Effector memory CD8-positive, alpha-beta T cell (primary cell): ENCODE data around the gene HS6ST3.

ENCODE experiments used
- ATAC-seq: fragments of 150-1000 bp; cut with Tn5 transposase; replicated peaks from 2 replicates; pipeline ENCODE4 v1.10.0; 2021; ENCODE audit warnings: mild to moderate bottlenecking, moderate library complexity
- DNase-seq, 3 experiments: peaks; one replicate each; pipeline ENCODE4 v3.0.0; 2021
- H3K27ac Mint-ChIP-seq, 2 donors: one replicate each; pipeline ENCODE4 v1.8.0; 2022; ENCODE audit warnings: mild to moderate bottlenecking in 2 of 2, mixed read lengths in 2 of 2, moderate library complexity in 2 of 2
- H3K27me3 Mint-ChIP-seq, 2 donors: one replicate each; pipeline ENCODE4 v1.8.0; 2022; ENCODE audit warnings: mixed read lengths in 2 of 2
- H3K36me3 Mint-ChIP-seq: one replicate; pipeline ENCODE4 v1.8.0; 2022; ENCODE audit warnings: mild to moderate bottlenecking, moderate library complexity, mixed read lengths; ENCODE audit not compliant: insufficient read depth
- H3K4me1 Mint-ChIP-seq, 2 donors: one replicate each; pipeline ENCODE4 v1.8.0; 2022; ENCODE audit warnings: low read depth in 2 of 2, mixed read lengths in 2 of 2
- H3K4me3 Mint-ChIP-seq, 2 donors: one replicate each; pipeline ENCODE4 v1.8.0; 2022; ENCODE audit warnings: mild to moderate bottlenecking in 2 of 2, mixed read lengths in 2 of 2, moderate library complexity in 2 of 2
- H3K9me3 Mint-ChIP-seq, 2 donors: one replicate each; pipeline ENCODE4 v1.8.0; 2022; ENCODE audit warnings: mixed read lengths in 2 of 2

HS6ST3 gene

GRCh38 chr13:96844195-96844594, 754.3 kb downstream of the HS6ST3 start:
- H3K27me3 Mint-ChIP-seq = no peaks in the 10 kb centered on the region
- ATAC-seq (no peak), DNase-seq (no peak)
- peaks cover 5% of the 10 kb centered on the region in 2 donors for H3K9me3 Mint-ChIP-seq
- no peaks in the 10 kb centered on the region for H3K4me1 Mint-ChIP-seq
- H3K4me3 Mint-ChIP-seq = no peak overlapping the region
- H3K27ac Mint-ChIP-seq = no peak overlapping the region
- peaks cover 2% of the 10 kb centered on the region for H3K36me3 Mint-ChIP-seq

GRCh38 chr13:96844616-96845015, 754.7 kb downstream of the HS6ST3 start:
- no peak overlapping the region for H3K27ac Mint-ChIP-seq
- no peaks in the 10 kb centered on the region for H3K4me1 Mint-ChIP-seq
- no peak overlapping the region for H3K4me3 Mint-ChIP-seq
- ATAC-seq (no peak), DNase-seq (no peak)
- peaks cover 5% of the 10 kb centered on the region in 2 donors for H3K9me3 Mint-ChIP-seq
- H3K27me3 Mint-ChIP-seq = no peaks in the 10 kb centered on the region
- peaks cover 2% of the 10 kb centered on the region for H3K36me3 Mint-ChIP-seq

- Mint-ChIP-seq H3K9me3 (peaks cover 5% of the 10 kb centered on the region in 2 donors), H3K27me3 (no peaks in the 10 kb centered on the region), H3K27ac (no peak overlapping the region), H3K4me1 (no peaks in the 10 kb centered on the region), H3K4me3 (no peak overlapping the region), H3K36me3 (peaks cover 2% of the 10 kb centered on the region)
- DNase-seq (no peak), ATAC-seq (no peak)
Measured at GRCh38 chr13:96848286-96848685, 758.4 kb downstream of the HS6ST3 start.

- no peak overlapping the region for H3K4me3 Mint-ChIP-seq
- H3K27ac Mint-ChIP-seq = no peak overlapping the region
- H3K4me1 Mint-ChIP-seq = no peaks in the 10 kb centered on the region
- peaks cover 5% of the 10 kb centered on the region in 2 donors for H3K9me3 Mint-ChIP-seq
- DNase-seq (no peak), ATAC-seq (no peak)
- no peaks in the 10 kb centered on the region for H3K27me3 Mint-ChIP-seq
- H3K36me3 Mint-ChIP-seq = peaks cover 2% of the 10 kb centered on the region
Measured at GRCh38 chr13:96849091-96849490, 759.2 kb downstream of the HS6ST3 start.

GRCh38 chr13:96850538-96851145, 760.7 kb downstream of the HS6ST3 start:
- no peak for ATAC-seq
- DNase-seq = no peak
- no peak overlapping the region for H3K4me3 Mint-ChIP-seq
- H3K36me3 Mint-ChIP-seq = peaks cover 2% of the 10 kb centered on the region
- no peaks in the 10 kb centered on the region for H3K4me1 Mint-ChIP-seq
- no peak overlapping the region for H3K27ac Mint-ChIP-seq
- no peaks in the 10 kb centered on the region for H3K27me3 Mint-ChIP-seq
- peaks cover 3 to 5% of the 10 kb centered on the region in 2 donors for H3K9me3 Mint-ChIP-seq

GRCh38 chr13:96851856-96852445, 762.0 kb downstream of the HS6ST3 start:
- no peaks in the 10 kb centered on the region for H3K27me3 Mint-ChIP-seq
- no peak overlapping the region for H3K4me3 Mint-ChIP-seq
- H3K4me1 Mint-ChIP-seq = no peaks in the 10 kb centered on the region
- H3K27ac Mint-ChIP-seq = no peak overlapping the region
- DNase-seq = no peak
- no peaks in the 10 kb centered on the region for H3K9me3 Mint-ChIP-seq
- ATAC-seq = no peak
- H3K36me3 Mint-ChIP-seq = peaks cover 2% of the 10 kb centered on the region

- Mint-ChIP-seq H3K36me3 (no peaks in the 10 kb centered on the region), H3K4me1 (no peaks in the 10 kb centered on the region), H3K27ac (no peak overlapping the region)
Measured at GRCh38 chr13:96858133-96858826, 768.4 kb downstream of the HS6ST3 start.

GRCh38 chr13:96860882-96861281, 771.0 kb downstream of the HS6ST3 start:
- ATAC-seq (no peak), DNase-seq (no peak)
- Mint-ChIP-seq H3K36me3 (no peaks in the 10 kb centered on the region), H3K4me3 (no peak overlapping the region), H3K9me3 (no peaks in the 10 kb centered on the region), H3K4me1 (no peaks in the 10 kb centered on the region), H3K27me3 (no peaks in the 10 kb centered on the region), H3K27ac (no peak overlapping the region)

More at GRCh38 chr13:96858133-96858826, 768.4 kb downstream of the HS6ST3 start:
- Mint-ChIP-seq H3K27me3 (no peaks in the 10 kb centered on the region), H3K4me3 (no peak overlapping the region), H3K9me3 (no peaks in the 10 kb centered on the region)
- ATAC-seq = no peak
- no peak for DNase-seq

- Mint-ChIP-seq H3K9me3 (peaks cover 0 to 2% of the 10 kb centered on the region in 2 donors), H3K27ac (no peak overlapping the region), H3K4me1 (no peaks in the 10 kb centered on the region), H3K27me3 (no peaks in the 10 kb centered on the region), H3K36me3 (no peaks in the 10 kb centered on the region), H3K4me3 (no peak overlapping the region)
- ATAC-seq (no peak), DNase-seq (no peak)
Measured at GRCh38 chr13:96862093-96862492, 772.2 kb downstream of the HS6ST3 start.

GRCh38 chr13:96862999-96863398, 773.1 kb downstream of the HS6ST3 start:
- Mint-ChIP-seq H3K4me1 (no peaks in the 10 kb centered on the region), H3K27ac (no peak overlapping the region), H3K9me3 (peaks cover 0 to 2% of the 10 kb centered on the region in 2 donors), H3K36me3 (no peaks in the 10 kb centered on the region), H3K27me3 (no peaks in the 10 kb centered on the region), H3K4me3 (no peak overlapping the region)
- ATAC-seq = no peak
- no peak for DNase-seq

- Mint-ChIP-seq H3K27me3 (no peaks in the 10 kb centered on the region), H3K9me3 (peaks cover 0 to 5% of the 10 kb centered on the region in 2 donors), H3K36me3 (no peaks in the 10 kb centered on the region), H3K27ac (no peak overlapping the region), H3K4me3 (no peak overlapping the region), H3K4me1 (no peaks in the 10 kb centered on the region)
- no peak for ATAC-seq
- DNase-seq = no peak
Measured at GRCh38 chr13:96871469-96871868, 781.6 kb downstream of the HS6ST3 start.

GRCh38 chr13:96880419-96880818, 790.5 kb downstream of the HS6ST3 start:
- no peak overlapping the region for H3K4me3 Mint-ChIP-seq
- no peak overlapping the region for H3K27ac Mint-ChIP-seq
- no peaks in the 10 kb centered on the region for H3K4me1 Mint-ChIP-seq
- no peaks in the 10 kb centered on the region for H3K36me3 Mint-ChIP-seq
- ATAC-seq (no peak), DNase-seq (no peak)
- peaks cover 2 to 8% of the 10 kb centered on the region in 2 donors for H3K9me3 Mint-ChIP-seq
- no peaks in the 10 kb centered on the region for H3K27me3 Mint-ChIP-seq
